Heart right ventricle (tissue), 16 donors: Measurements from ENCODE around the gene AP2A2. TPM values are rescaled to one million over a fixed set of nuclear protein-coding genes. Genes with fewer than 3 reads are reported as not detected.

ENCODE experiments used
- ATAC-seq, 8 donors: fragments of 200-7000 bp; cut with Tn5 transposase; one replicate each; pipeline ENCODE4 v1.9.1; 2020; ENCODE audit warnings: mild to moderate bottlenecking in 8 of 8, moderate library complexity in 8 of 8, moderate number of reproducible peaks in 1 of 8
- DNase-seq, 2 donors: peaks; one replicate each; pipeline ENCODE4 v3.0.0-alpha.2; 2020
- H3K27ac ChIP-seq, 10 donors: fragments of 200-600 bp; sonication (generic) in 2 of 10; one replicate each; pipeline versions ENCODE4 v1.5.0 to v1.8.0; 2020 to 2022; ENCODE audit warnings: mild to moderate bottlenecking in 3 of 10
- H3K27me3 ChIP-seq, 7 donors: fragments of 200-600 bp; one replicate each; pipeline ENCODE4 v1.8.0; 2021 to 2022; ENCODE audit warnings: mild to moderate bottlenecking in 2 of 7
- H3K36me3 ChIP-seq, 9 donors: fragments of 200-600 bp; sonication (generic) in 1 of 9; one replicate each; pipeline versions ENCODE4 v1.5.0 to v1.8.0; 2020 to 2022; ENCODE audit warnings: mild to moderate bottlenecking in 2 of 9
- H3K4me1 ChIP-seq, 9 donors: fragments of 200-600 bp; sonication (generic) in 1 of 9; one replicate each; pipeline versions ENCODE4 v1.5.0 to v1.8.0; 2020 to 2022; ENCODE audit warnings: mild to moderate bottlenecking in 4 of 9
- H3K4me3 ChIP-seq, 10 donors: fragments of 200-600 bp; sonication (generic) in 2 of 10; one replicate each; pipeline versions ENCODE4 v1.5.0 to v1.8.0; 2020 to 2022; ENCODE audit warnings: mild to moderate bottlenecking in 7 of 10, moderate library complexity in 2 of 10
- H3K9me3 ChIP-seq, 11 donors: fragments of 200-600 bp in 10 of 11; sonication (generic) in 2 of 11; one replicate each; pipeline versions ENCODE4 v1.5.0 to v1.8.0; 2013 to 2022; ENCODE audit warnings: mild to moderate bottlenecking in 2 of 11, control low read depth in 1 of 11, moderate library complexity in 1 of 11
- WGBS, 2 donors: extraction: QIAGEN DNeasy Blood & Tissue Kit; methylation state at CpG; one replicate each; pipeline ENCODE4 v1.1.7; 2013; ENCODE audit warnings: inconsistent platforms in 1 of 2; 5-methylcytosine and 5-hydroxymethylcytosine counted together
- intact Hi-C, 10 donors: fragments of 100-400 bp; cut with DNase I; formaldehyde crosslinking; loops; one replicate each; pipeline versions ENCODE4 v1.11.1 to v1.14.2; 2022
- polyA plus RNA-seq, 2 donors: library from polyadenylated mRNA; stranded (reverse); fragments of 200-250 nt; gene quantifications; one replicate each; pipeline ENCODE4 v1.2.3, GENCODE V29; 2013
- total RNA-seq, 10 donors: library from RNA; stranded (reverse); fragmentation: NEBNext Ultra II Directional in 3 of 10; extraction: Animal tissue kit (Norgen Biotek cat#: 25700) in 3 of 10; gene quantifications; one replicate each; pipeline versions ENCODE4 v1.2.1 to v1.2.4, GENCODE V29; 2021 to 2023
- TF ChIP-seq, protein P1 (sequence below), 9 donors: fragments of 200-600 bp; sonication (generic) in 2 of 9; IDR thresholded peaks; one replicate each; pipeline versions ENCODE4 v1.5.0 to v1.8.0; 2021 to 2022; ENCODE audit warnings: antibody characterized with exemption in 9 of 9, mild to moderate bottlenecking in 5 of 9, moderate library complexity in 1 of 9
- donor health status: Arrhythmogenic right ventricular cardiomyopathy.
- donor health status: ischemic (EF 13 %, LVEDD 7.1; RV severe dilation, severe dysfunction).
- donor health status: healthy with polysubstance abuse.
- donor health status: DM: no; HTN: yes; CAD: no.
- donor health status: DM: no; HTN: no; CAD: no.
- donor health status: ischemic (EF 25% LVEDD 6.9; RV normal size, moderate dysfunction).
- donor health status: ischemic (EF 25% LVEDD 5.7; RV mildly dilated, moderate dysfunction).
- donor health status: healthy.
- donor health status: DM: yes; HTN: yes; CAD: no.
- donor health status: Ischemic cardiomyopathy.
- donor health status: ischemic (EF 35%, LVEDD 5.7; RV mildly dilated, moderate dysfunction).
- donor health status: nonischemic (EF 11% LVEDD 7.7; RV severe dilation, severe dysfunction).
- donor health status: DM: yes; HTN: yes; CAD: no.
- donor health status: PGD.
- donor health status: ischemic (EF 29% LVEDD 5.4; RV normal size, mild dysfunction).
- donor health status: nonischemic (EF 23%, LVEDD 6.1; RV moderate dilation, normal function).

The AP2A2 gene
- total and polyA plus RNA-seq, 12 donors = 24.3 to 58.4 (median 37.4) TPM

- Histone ChIP-seq H3K27ac (peak overlapping the region in 6 of 10 donors; percentile 3 to 78 (median 68)), H3K27me3 (no peaks in the 10 kb centered on the region), H3K4me3 (peak overlapping the region in 1 of 10 donors; percentile 15), H3K4me1 (peaks cover 4 to 82% (median 59%) of the 10 kb centered on the region in 9 donors), H3K9me3 (no peaks in the 10 kb centered on the region), H3K36me3 (peaks cover 0 to 18% (median 0%) of the 10 kb centered on the region in 9 donors)
- 87 to 89% methylated on average over 7 of the region's 7 CpGs for WGBS, 2 donors
- DNase-seq (no peak), ATAC-seq (no peak)
- intact Hi-C loops = loop anchor here in 1 of 10 donors (10.0 kb wide), 1 partner anchor 121 kb away; no protein-coding TSS in a partner anchor
- TF ChIP-seq, protein P1, sequence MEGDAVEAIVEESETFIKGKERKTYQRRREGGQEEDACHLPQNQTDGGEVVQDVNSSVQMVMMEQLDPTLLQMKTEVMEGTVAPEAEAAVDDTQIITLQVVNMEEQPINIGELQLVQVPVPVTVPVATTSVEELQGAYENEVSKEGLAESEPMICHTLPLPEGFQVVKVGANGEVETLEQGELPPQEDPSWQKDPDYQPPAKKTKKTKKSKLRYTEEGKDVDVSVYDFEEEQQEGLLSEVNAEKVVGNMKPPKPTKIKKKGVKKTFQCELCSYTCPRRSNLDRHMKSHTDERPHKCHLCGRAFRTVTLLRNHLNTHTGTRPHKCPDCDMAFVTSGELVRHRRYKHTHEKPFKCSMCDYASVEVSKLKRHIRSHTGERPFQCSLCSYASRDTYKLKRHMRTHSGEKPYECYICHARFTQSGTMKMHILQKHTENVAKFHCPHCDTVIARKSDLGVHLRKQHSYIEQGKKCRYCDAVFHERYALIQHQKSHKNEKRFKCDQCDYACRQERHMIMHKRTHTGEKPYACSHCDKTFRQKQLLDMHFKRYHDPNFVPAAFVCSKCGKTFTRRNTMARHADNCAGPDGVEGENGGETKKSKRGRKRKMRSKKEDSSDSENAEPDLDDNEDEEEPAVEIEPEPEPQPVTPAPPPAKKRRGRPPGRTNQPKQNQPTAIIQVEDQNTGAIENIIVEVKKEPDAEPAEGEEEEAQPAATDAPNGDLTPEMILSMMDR (IDR thresholded peaks at IDR 0.05) = no peak
These were observed 8.3 kb downstream of the AP2A2 start for GRCh38 chr11:933936-934335.

GRCh38 chr11:934527-934926 lies 8.9 kb downstream of the AP2A2 start:
- no peak for ATAC-seq
- Histone ChIP-seq H3K9me3 (no peaks in the 10 kb centered on the region), H3K4me3 (peak overlapping the region in 1 of 10 donors; percentile 15), H3K36me3 (peaks cover 0 to 12% (median 0%) of the 10 kb centered on the region in 9 donors), H3K27ac (peak overlapping the region in 1 of 10 donors; percentile 73), H3K27me3 (no peaks in the 10 kb centered on the region), H3K4me1 (peaks cover 4 to 80% (median 58%) of the 10 kb centered on the region in 9 donors)
- WGBS, 2 donors = 77 to 81% methylated on average over 6 of the region's 6 CpGs
- intact Hi-C loops = loop anchor here in 1 of 10 donors (10.0 kb wide), 1 partner anchor 120 kb away; no protein-coding TSS in a partner anchor
- no peak for DNase-seq
- TF ChIP-seq, protein P1 (IDR thresholded peaks at IDR 0.05) = no peak

- no peaks in the 10 kb centered on the region for H3K9me3 ChIP-seq
- 96 to 100% methylated on average over 3 of the region's 3 CpGs for WGBS, 2 donors
- ATAC-seq (no peak), DNase-seq (no peak)
- H3K27ac ChIP-seq = no peak overlapping the region
- peaks cover 6 to 82% (median 58%) of the 10 kb centered on the region in 9 donors for H3K4me1 ChIP-seq
- no peaks in the 10 kb centered on the region for H3K27me3 ChIP-seq
- H3K36me3 ChIP-seq = peaks cover 0 to 10% (median 0%) of the 10 kb centered on the region in 9 donors
- H3K4me3 ChIP-seq = no peak overlapping the region
- TF ChIP-seq, protein P1 (IDR thresholded peaks at IDR 0.05) = no peak
- intact Hi-C loops = loop anchor here in 1 of 10 donors (10.0 kb wide), 1 partner anchor 119 kb away; no protein-coding TSS in a partner anchor
These were observed 10.5 kb downstream of the AP2A2 start for GRCh38 chr11:936199-936598.

GRCh38 chr11:937841-938261 lies 12.2 kb downstream of the AP2A2 start:
- peaks cover 6 to 82% (median 56%) of the 10 kb centered on the region in 9 donors for H3K4me1 ChIP-seq
- peak overlapping the region in 1 of 10 donors; percentile 36 for H3K27ac ChIP-seq
- no peak overlapping the region for H3K4me3 ChIP-seq
- H3K36me3 ChIP-seq = peaks cover 0 to 10% (median 0%) of the 10 kb centered on the region in 9 donors
- ATAC-seq = no peak
- TF ChIP-seq, protein P1 (IDR thresholded peaks at IDR 0.05) = no peak
- H3K9me3 ChIP-seq = no peaks in the 10 kb centered on the region
- intact Hi-C loops = loop anchor here in 1 of 10 donors (10.0 kb wide), 1 partner anchor 117 kb away; no protein-coding TSS in a partner anchor
- no peak for DNase-seq
- H3K27me3 ChIP-seq = no peaks in the 10 kb centered on the region
- 79% methylated on average over 10 of the region's 10 CpGs for WGBS, 2 donors
